IPS DF 4.7 (cell line): ENCODE measurements around the gene SUSD4.

Experiments
- DNase-seq: peaks from one replicate; pipeline ENCODE4 v3.0.0-alpha.2; 2013; ENCODE audit warnings: low spot score; ENCODE audit errors: extremely low read depth

The SUSD4 gene

DNA sequence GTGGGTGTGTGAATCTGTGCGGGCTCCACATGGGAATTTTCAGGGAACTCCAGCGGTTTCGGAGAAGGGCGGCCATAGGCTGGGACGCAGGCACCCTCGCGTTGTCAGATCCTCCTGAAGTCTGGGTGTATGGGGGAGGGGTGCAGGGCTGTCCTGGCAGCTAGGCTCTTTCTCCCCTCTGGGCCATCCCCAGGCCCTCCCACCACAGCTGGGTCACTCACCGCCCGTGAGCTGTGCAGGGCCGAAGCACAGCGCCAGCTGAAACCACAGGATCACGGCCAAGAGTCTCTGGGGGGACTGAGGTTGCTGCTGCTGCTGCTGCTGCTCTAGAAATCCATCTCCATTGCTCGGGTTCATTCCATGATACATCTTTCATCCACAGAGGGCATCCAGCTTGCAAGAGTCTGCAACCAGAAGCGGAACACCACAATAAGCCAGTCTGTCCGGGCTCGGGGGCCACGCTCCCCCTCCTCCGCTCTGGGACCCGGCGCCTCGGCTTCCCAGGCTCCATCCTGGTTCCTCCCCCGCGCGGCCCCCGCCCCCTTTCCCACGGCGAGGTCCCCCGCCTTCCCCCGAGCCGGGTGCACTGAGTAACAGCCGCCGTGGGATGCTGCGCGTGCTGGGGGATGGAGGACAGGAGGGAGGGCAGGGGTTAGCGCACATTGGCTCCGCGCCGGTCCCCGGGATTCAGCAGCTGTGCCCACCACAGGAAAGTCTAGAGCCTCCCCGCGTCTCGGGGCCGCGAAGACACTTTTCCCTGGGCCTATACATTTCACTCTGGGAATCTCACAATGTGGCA, 720 bp downstream of the SUSD4 start:
- no peak for DNase-seq

DNA sequence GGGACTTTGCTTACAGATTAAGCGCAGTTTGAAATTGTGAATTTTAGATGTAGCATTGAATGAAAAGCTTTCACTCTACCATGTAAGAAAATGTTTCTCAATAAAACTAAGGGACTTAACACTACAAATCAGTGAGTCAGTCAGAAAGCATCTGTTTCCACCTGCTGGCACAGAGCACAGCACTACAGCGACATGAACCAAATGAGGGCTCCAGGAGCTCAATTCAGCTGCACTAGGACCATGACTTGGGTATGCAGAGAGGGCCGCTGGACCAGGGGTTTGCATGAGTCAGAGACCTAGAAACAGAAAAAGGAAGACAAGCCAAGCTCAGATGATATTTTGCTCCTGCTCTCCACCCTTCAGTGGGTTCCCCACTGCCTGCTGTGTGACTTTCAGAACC, 5.2 kb downstream of the SUSD4 start:
- DNase-seq = no peak

DNA sequence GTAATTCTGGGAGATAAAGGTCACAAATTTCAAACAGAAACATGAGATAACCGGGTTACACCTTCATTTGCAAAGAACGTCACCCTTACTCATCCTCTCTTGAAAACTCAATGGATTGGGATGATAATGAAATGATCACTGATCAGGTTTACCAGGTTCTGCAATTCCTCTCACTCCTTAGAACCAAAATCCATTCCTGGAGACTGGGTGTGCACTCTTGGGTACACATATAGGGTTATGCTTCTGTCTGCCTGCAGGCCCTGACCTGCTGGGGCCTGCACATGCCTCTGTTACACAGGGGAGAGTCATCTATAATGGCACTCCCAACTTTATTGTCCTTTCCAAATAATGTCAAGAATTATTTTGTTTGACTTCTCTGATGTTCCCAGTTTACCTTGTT, 8.3 kb downstream of the SUSD4 start:
- DNase-seq = no peak

- no peak for DNase-seq
These were observed 10.0 kb downstream of the SUSD4 start for GRCh38 chr1:223353939-223354338.

GRCh38 chr1:223352944-223353343, 11.0 kb downstream of the SUSD4 start:
- DNase-seq = no peak

DNA sequence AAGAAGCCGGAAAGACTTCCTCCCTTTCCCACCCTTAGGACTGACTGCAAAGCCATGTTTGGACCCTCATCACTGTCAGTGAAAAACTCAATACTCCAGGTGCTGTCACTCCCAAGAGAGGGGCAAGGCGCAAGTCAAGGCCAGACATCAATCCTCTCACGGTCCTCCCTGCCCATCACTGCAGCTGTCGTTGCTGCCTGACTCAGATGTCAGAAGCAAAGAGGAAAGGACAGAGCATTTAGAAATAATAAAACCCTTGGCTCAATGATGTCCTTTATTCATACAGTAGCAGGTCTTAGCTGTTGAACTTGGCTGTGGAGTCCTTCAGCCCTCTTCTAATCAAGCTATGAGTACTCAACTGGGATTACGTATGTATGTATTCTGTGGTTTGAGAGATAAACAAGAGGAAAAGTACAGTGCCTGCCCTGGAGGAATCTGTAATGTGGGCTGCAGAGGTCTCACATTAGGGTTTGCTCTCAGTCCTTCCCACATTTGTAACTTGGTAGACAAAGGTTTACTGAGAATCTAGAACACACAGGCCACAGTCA, 13.5 kb downstream of the SUSD4 start:
- DNase-seq = no peak

DNA sequence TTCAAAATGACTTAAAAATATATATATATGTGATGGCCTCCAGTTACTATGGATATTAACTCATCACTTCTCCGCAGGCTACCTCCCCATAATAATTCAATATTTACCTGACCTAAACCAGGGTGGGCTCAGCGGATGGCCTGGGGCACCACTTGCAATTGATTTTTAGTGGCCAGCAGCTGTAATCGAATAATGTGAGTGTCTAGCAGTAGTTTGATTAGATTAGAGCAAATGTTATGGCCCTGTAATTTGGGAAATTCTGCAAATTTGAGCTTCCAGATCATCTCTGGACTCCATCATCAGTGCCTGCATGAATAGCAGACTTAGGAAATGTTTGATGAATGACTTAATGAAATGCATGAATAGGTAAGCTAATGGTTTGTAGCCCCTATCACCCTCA, 14.7 kb downstream of the SUSD4 start:
- DNase-seq = no peak

GRCh38 chr1:223348439-223348838, 15.5 kb downstream of the SUSD4 start:
- DNase-seq = no peak

DNA sequence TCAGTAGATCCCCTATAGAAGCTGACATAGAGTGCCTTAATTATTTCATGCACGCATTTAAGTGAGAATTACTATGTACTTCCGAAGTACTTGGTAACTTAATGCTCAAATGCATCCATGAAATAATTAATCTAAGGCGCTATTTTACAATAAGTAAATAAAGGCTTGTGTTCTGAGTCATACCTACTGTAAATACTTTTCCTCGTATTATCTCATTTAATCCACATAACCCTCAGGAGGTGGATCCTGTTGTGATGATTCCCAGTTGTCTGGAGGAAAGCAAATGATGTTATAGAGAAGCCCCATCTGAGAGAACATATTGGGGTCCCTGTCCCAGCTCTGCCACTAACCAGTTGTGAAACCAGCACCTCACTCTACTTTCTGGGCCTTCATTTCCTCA, 16.4 kb downstream of the SUSD4 start:
- no peak for DNase-seq

DNA sequence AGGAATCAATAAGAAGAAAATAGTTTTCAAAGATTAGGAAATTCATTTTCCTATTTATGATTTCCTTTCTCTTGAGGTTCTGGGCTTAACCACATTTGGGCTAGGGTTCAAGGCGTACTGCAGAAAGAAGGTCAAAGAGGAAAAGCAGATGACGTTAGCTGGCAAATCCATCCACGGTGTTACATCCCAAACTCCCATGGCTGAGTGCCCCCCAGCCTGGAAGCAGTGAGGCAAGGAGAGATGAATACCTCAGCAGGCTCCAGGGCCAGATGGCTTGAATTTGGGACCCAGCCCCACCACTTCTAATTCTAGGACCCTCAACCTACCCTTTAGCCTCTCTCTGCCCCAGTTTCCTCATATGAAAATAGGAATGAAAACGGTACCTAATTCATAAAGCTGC, 17.7 kb downstream of the SUSD4 start:
- no peak for DNase-seq

GRCh38 chr1:223345720-223346119, 18.3 kb downstream of the SUSD4 start:
- DNase-seq = no peak

DNA sequence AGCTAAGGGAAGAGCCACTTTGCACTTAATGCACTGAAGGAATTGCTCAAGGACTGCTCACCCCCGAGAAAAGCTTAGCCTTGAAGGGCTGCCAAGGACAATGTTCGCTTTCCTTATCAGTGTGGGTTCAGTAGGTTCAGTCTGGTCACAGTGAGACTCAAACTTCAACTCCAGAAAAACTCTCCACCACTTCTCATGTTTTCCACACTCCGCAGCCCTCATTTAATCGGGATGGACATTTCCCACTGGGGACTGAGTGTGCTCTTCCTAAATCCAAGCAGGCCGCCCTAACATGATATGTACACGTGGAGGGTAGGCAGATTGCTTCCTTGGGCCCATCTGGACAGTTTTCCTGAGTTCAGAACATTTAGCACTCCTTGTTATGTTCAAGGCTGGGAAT, 19.5 kb downstream of the SUSD4 start:
- no peak for DNase-seq

DNA sequence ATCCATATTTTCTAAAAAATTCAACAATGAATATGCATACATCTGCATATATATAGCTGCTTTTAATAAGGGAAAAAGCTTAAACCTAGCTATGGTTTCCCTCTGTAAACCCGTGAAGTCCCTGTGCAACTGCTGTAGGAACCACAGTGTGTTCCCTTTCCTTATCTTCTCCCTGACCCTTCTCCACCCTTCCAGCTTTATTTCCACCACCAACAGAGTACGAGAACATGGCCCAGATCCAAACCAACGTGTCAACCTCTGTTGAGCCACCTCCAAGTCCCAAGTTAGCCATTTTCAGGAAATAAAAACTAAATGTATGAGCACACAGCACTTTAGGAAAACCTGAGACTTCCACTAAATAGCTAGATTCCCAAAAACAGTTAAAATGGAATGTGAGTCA, 20.3 kb downstream of the SUSD4 start:
- no peak for DNase-seq

DNA sequence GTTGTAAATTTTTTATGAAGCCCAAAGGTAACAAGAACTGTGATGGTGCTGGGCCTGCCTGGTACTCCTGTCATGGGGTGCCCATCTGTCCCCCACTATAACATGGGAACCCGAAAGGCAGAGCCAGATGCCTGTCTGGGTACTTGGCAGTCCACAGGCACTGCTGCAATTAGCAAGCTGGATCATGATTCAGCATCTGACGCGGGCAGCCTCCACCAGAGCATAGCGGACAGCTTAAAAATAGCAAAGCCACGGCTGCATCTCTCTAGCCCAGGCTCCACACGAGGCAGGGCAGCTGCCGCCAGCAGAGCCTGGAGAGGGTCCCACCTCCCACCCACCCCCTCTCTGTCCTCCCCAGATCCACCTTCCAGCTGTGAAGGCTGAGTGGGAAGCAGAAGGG, 22.9 kb downstream of the SUSD4 start:
- no peak for DNase-seq

DNA sequence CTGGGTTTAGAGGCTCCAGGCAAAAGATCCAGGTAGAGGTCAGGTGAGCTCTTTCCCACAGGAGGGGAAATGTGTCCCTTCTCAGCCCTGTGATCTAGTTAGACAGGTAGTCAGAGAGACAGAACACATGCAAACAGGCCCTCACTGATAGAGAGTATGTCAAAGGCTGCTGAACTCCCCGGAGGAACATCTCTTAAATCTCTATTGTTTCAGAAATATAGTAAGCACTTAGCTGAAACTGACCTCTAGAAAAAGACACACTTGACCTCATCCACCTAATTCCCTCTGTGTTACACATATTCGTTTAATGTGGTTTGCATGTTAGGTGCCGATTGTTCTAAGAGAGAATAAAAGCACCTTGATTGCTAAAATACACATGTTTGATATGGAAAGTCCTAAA, 23.3 kb downstream of the SUSD4 start:
- DNase-seq = no peak

DNA sequence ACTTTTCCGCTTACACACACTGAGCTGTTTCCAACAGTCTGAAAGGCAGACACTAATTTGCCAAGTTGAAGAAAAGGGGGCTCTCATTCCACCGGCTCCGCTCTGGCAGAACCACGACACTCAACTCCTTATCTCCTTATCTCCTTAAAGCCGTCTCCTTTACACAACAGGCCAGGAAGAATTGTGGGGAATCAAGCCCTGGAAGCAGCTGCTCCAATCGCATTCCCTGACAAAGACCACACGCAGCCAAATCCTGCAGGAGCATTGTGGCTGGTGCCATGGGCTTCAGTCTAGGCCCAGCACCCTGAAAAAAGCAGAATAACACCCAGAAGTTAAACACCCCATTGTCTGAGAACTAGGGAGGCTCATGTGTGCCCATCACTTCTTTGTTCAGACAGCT, 24.1 kb downstream of the SUSD4 start:
- no peak for DNase-seq

DNA sequence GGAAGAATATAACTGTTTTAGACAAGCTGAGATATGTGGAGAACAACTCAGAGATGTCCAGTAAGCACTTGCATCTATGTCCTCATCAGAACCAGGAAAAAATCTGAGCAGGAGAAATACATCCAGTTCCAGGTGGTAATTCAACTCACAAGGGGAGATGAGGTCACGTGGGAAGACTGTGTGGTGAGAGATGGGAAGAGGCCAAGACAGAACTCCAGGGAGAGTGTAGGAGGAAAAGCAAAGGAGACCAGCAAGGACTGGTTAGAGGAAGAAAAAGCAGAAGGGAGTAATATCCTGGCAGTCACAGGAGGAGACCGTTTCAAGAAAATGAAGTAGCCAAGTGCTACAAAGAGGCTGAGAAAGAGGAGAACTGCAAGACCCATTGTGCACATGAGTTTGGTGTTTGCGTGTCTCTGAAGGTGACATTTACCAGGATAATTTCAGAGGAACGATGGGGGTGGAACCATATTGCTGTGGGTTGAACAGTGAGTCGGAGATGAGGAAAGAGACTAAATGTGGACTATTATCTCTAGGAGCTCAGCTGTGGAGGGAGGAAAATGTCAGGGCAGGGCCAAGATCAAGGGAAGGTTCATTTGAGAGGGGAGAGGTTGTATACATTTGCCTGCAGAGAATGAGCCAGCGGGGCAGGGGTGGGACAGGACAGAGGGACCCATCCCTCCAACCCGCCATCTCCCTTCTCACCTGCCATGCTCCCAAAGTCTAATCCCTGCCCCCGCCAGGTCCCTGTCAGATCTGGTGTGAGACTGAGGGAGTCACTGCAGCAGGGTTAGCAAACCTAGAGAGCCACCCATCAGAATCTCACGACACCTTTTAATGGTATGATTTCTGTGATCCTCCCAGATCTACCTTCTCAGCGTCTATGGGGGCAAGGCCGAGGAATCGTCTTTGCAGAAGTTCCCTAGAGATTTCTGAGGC, 24.9 kb downstream of the SUSD4 start:
- DNase-seq = no peak

DNA sequence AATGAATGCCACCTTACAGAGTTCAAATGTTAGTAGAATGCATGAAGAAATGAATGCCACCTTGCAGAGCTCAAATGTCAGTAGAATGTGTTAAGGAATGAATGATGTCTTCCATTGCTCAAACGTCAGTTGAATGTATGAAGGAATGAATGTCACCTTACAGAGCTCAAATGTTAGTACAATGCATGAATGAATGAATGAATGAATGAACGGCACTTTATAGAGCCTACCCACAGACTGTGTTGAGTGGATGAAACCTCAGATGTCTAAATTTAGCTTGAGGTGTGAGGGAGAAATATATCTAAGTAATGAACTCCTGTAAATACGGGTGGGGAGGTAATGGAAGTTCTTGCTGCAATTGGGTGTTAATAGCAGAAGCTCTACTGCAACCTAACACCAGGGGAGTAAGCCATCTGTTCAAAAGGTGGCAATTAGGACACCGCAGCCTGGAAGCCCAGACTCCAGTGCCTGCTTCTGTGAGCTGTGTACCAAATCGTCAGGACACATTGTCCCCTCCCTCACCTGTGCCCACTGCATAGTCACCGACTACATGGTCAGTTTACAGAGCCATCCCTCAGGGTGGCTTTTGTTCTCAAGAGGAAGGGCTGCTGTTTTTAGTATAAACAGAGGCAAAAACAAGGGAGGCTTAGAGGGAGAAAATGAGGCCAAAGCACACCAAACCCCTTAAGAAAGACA, 26.7 kb downstream of the SUSD4 start:
- DNase-seq = no peak

- DNase-seq = no peak
These were observed 29.8 kb downstream of the SUSD4 start for GRCh38 chr1:223334156-223334555.

DNA sequence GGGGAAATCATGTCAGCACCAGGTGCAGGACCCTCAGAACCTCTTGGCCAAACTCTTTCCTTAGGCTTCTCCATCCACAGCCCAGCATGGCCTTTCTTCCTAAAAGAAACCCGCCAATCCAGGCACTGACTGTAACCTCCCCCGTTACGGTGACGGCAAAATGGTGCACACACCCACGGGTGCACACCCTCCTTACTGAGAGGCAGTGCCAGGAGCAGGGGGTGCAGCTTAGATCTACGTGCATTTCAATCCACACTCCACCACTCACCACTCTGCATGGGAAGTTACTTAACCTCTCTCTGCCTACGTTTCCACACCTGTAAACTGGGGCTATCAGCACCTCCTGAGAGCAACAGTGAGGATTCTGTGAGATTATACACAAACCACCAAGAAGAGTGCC, 31.0 kb downstream of the SUSD4 start:
- no peak for DNase-seq

DNA sequence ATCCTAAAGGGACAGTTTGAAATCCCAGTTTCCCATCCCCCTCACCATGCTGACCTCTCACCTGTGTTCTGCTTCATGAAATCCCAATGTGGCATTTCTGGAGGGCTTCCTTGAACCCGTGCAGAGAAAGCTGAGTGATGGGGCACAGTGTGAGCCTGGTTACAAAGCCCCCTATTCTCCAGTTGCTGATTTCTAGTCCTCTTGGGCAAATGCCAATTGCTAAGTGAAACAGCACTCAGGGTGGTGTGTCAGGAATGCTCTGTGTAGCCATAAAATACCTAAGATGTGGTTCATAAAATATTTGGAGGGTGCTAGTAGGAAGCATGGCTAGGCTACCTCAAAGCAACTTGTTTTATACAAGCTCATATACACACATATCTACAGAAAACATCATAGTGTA, 32.0 kb downstream of the SUSD4 start:
- DNase-seq = no peak

DNA sequence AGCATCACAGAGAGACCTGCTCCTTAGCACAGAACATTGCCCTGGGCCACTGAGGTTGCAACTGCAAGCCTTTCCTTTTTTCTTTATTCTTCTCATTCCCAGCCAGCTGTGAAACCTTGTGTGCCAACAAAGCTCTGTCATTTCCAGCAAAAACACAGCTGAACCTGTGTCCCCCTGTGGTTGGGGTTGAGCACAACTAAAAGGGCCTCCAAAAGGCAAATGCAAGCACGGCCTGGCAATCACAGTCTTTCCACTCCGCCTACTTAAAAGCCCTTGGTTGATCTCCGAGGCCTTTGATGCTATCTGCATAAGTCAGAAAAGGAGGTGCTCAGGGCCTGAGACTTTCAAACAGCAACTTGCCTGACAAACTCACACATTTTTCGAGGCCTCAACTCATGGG, 32.7 kb downstream of the SUSD4 start:
- DNase-seq = no peak
